GM18498 (cell line): Measurements from ENCODE around the gene TOX3.

Experiments used
- ATAC-seq: cut with Tn5 transposase; IDR thresholded peaks from one replicate; pipeline ENCODE4 v1.9.1; 2021; ENCODE audit warnings: mild to moderate bottlenecking, moderate library complexity; ENCODE audit not compliant: unreplicated experiment

Gene TOX3

DNA sequence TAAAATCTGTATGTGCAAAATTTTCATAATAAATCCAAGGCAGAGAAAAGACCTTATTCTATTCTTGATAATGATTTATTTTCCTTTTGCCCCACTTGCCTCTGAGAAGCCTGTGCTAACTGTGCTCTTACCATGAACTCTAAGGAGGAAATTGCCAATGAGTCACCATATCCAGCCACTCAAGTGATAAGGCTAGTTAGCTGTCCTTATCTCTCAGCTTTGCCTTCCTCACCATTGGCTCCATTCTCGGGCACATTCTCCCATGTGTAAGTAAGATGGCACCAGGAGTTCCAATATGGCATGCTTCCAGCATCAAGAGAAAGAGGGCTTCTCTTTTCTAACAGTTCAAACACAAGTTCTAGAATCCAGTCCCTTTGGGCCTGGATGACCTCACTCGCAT lies 142.4 kb downstream of the TOX3 start:
- no peak for ATAC-seq

DNA sequence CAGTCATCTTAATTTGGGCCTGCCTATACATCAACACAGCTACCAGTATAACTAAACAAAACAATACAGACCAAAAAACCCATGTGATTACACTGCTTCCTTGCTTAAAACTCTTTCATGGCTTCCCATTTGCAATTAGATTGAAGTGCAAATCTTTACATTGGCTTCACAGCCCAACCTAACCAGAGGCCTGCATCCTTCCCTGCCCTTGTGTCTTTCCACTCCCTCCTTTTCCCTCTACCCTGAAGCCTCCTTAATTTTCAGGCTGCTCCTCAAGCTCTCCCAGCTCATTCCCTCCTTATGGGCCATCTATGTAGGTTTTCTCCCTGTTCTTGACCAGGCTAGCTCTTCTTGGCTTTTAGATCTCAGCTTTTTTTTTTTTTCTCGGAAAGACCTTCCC lies 147.8 kb downstream of the TOX3 start:
- no peak for ATAC-seq

GRCh38 chr16:52398491-52398960 lies 148.4 kb downstream of the TOX3 start:
- ATAC-seq = no peak

GRCh38 chr16:52398021-52398420 lies 148.9 kb downstream of the TOX3 start:
- ATAC-seq = no peak

DNA sequence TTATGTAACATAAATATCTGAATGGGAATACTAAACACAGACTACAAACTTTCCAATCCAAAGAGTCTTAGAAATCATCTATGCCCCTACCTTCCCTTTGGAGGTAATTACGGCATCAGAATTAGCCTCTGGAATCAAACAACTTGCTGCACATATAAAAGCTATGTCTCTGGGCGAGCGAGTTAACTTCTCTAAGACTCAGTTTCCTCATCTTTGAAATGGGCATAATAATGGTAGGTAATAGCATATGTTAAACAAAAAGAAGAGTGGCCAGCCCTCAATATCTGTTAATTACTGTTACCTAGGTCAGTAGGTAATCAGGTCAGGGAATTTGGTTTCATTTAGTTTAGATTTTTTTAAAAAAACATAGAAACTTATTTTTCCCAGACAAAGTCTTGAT lies 153.5 kb downstream of the TOX3 start:
- ATAC-seq = no peak

DNA sequence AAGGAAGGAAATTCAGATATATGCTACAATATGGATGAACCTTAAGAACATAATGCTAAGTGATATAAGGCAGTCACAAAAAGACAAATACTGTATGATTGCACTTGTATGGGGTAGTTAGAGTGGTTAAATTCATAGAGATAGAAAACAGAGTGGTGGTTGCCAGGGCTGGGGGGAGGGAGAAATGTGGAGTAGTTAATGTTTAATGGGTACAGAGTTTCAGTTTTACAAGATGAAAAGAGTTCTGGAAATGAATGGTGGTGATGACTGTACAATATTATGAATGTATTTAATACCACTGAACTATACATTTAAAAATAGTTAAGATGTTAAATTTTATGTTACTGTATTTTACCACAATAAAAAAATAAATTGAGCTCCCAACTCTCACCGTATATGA lies 157.9 kb downstream of the TOX3 start:
- ATAC-seq = no peak
